GM19328 (cell line): Measurements from ENCODE around the gene TASOR2.

ENCODE experiments used
- ATAC-seq: cut with Tn5 transposase; IDR thresholded peaks from one replicate; pipeline ENCODE4 v1.9.1; 2021; ENCODE audit warnings: mild to moderate bottlenecking, moderate library complexity; ENCODE audit not compliant: unreplicated experiment

Gene TASOR2

DNA sequence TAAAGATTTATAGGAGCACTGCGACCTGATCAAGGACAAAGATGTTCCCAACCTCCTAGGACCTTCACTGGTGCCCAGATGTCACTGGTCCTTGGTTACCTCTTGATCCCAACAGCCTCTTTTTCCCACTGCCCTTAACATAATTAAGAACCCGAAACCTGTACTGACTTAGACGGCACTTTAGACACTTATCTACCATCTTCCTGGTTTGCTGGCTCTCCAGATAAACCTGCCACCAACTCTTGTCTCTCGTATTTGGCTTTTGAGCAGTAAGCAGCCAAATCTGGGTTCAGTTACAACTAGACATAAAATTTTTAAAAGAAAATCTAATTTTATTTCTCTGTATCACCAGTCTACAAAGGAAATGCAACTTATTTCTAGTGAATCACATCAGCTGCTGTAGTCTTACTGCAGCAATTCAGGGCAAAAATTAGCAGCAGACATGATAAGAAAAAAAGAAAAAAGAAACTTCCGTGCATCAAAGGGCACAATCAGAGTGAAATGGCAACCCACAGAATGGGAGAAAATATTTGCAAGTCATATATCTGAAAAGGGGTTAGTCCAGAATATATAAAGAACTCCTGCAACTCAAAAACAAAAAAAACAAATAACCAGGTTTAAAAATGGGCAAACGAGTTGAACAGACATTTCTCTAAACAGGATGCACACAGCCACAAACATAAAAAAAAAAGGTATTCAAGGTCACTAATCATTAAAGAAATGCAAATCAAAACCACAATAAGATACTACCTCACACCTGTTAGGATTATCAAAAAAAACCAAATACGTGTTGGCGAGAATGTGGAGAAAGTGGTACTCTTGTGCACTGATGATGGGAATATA lies 27.7 kb upstream of the TASOR2 start:
- ATAC-seq: no peak

DNA sequence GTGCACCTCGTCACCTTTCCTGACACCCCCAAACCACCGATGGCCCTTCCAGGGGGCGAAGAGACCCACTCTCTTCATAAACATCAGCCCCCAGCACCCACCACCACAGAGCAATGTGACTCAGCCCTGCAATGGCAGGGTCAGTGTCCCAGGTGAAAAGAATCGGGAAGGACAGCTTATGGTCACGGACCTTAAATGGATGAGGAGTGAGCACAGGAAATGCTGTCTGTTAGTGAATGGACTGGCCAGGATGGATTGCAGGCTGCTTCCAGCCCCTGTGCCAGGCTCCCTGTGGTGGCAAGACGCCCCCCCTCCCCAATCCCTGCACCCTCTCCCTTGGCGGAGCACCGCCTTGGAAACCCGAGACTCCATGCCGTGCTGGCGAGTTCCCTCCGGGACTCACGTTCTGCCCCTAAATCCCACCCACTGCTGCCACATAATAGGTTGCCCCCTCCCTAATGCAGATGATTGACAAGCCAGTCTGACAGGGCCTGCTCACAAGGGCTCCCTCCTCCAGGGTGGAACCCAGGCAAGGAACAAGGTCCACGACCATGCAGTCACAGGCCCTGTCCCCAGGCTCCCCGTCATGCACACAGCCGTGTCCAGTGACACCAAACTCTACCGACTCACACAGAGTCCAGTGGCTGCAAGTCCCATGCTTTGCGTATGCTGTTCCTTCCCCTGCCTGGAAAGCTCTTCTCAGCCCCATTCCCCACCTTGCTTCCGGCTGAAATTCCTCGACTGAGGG lies 25.6 kb upstream of the TASOR2 start:
- no peak for ATAC-seq

DNA sequence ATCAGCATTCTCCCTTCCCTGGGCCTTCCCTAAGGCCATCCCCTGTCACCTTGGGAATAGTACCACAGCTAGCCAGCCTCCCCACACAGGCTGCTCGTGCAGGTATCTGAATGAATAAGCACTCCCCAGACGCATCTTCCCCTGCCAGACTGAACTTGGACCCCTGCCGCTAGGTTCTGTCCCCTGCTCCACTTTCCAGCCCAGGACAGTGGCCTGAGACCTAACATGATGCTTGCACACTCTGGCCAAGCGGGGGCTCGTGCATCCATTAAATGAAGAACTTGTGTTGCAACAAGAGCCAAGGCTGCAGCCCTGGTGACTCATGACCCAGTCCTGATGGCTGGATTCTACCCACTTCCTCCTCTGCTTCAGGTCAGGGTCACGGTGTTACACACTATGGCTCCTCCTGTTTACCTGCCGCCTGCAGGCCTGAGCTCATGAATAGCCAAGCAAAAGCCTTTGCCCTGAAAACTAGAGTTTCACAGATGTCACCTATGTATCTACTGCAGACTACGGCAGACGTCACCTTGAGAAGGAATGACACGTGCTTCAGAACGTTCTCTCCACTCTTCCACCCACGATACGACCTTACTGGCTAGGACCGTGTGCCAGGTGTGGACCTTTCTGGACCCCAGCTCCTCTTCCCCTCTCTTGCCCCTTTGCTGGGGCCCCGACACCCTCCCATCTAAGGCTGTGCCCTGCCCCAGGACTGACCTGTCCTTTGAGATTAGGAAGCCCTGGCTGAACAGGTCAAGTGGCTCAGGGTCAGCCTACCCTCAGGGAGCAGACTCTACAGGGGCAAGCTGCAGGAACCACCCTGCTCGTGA lies 24.7 kb upstream of the TASOR2 start:
- ATAC-seq: no peak

DNA sequence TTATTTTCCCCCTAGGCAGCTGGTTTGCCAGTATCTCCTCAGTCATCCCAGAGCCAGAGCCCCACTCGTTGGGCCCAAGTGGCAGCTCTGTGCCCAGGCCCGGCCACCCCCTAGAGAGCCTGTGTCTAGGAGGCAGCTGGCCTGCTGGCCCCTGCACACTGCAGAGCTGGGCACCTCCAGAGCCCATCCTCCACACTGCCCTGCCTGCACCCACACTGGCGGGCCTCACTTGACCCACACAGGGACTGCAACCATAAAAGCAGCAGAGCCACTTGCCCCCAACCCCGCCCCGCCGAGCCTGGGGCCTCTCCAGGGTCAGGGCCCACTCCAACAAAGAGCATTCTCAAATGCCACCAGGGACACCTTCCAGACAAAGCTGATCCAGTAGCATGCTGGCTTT lies 23.6 kb upstream of the TASOR2 start:
- no peak for ATAC-seq

DNA sequence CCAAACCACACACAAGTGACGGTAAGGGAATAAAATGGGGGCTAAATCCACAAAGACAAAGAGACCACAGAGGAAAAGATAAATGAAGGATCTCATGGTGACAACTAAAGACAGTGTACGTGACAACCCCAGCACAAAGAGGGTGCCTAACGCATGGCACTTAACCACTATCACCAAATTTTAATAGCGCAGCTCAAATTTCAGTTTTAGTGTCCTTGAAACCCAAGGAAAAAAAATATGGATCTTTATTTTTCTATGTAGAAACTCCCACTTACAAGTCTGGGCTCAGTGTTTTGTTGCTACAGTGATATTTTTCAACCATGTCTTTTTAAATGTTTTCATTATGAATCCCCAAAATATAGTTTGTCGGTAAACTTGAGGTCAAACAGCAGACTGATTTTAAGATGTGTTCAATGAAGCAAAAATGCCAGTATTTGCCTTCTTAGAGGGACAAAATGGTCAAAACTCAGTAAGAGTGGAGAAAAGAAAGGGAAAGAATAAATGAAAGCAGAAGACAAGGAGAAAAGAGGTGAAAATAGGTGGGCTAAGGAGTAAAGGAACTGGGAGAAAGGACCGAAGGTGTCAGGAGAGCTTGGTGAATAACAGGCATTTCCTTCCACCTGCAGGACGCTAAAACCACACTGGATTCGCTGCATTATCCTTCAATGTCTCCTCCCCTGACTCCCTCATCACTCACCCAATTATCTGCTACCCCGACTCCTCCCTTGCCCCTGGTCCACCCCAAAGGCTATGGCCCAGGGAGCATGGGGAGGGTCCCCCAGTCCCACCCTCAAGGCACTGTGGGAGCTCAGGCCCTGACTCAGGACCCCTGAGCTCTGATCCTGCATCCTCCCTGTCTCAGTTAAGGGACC lies 21.7 kb upstream of the TASOR2 start:
- ATAC-seq: no peak

DNA sequence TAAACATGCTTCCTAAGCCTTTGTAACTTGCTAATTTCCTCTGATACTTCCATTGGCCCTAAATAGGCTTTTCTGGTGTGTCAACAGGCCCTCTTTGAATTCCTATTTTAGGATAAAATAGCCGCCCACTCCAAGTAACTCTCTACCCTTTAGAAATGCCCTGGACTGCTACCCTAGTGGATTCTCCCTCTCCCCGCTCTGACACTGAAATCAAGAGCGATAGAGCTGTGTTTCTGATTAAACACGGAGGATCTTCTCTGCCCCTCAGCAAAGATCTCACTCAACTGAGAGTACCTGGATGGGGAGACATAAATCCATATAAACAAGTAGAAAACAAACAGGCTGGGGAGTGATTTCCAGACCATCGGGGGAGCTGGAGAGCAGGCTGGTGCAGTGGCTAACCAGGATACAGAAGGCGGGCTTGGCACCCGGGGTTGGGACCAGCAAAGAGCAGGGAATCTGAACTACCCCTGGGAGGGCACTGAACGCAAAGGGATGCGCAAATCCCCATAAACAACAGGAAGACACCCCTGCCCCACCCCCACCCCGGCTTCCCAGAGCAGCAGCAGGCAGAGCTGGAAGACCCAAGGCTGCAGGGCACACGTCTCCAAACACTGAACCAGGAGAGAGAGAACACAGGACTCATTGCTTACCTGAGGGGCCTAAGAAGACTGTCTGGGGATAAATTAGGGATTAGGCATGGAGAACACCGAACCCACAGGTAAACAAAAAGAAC lies 20.8 kb upstream of the TASOR2 start:
- ATAC-seq: no peak

DNA sequence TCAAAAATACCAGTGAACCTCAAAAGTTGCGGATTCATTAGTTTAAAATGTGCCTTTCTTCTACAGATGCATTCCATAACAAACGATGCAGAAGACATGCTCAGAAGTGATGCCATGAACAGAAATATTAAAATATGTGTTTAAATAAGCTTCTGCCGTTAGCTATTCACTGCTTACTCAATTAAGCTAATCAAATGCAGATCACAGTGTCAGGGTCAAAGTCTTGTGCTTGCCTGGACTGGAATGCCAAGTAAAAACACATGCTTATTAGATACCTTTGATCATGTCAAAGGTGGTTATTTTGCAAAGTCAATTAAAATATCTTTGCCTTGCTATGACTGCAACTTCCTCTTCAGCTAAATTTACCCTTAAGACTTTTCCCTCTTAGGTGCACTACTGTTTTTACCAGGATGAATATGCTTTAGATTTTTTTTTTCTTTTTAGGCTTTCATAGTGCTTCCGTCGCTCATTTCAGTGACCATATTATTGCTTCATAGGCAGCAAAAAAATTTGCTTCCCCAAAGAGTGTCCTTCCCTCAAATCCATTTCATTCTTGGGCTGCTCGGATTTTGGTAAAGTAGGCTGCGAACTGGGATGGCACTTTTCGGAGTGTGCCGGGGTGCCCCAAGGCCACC lies 19.1 kb upstream of the TASOR2 start:
- ATAC-seq: no peak

DNA sequence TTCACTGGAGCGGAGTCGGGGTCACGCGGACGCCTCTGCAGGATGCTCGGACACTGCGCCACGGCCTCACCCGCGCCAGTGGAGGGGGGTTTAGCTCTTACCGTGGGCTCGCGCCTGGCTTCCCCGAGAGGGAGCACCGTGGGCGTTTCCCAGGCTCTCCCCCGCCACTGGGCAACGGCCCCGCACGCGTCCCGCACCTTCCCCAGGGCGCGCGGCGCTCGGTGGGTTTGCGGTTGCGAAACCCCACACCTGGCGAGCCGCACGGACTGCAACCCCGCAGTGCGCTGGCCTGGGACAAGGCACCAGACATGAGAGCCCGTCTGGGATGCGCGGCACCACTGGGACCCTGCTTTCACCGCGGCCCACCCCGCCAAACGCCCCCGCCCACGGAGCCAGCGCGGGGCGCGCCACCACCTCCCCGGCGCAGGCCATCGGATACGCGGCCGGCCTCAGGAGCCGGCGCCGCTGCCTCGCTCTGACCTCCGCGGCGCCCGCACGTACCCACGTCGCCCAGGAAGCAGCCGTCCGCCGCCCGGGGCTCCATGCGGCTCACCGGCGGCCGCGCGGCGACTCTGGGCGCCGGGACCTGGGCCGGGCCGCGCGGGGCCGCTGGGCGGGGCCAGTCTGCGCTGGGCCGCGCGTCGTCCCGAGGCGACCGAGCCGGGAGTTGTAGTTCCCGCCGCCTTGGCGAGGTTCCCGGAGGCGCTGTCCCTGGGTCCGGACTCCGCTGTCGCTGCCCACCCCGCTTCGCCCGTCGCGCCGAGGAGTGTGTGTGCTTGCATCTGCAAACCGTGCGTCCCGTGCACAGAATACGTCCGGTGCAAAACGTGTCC lies 18.4 kb upstream of the TASOR2 start, which contains the start of gene ASB13:
TSS of gene ASB13 (minus strand) at position 588 of the 833 bp plus-strand sequence. CDS start at position 544, 44 bp downstream.
- no peak for ATAC-seq

- no peak for ATAC-seq
Observed at GRCh38 chr10:5666841-5667630, 17.6 kb upstream of the TASOR2 start.

- ATAC-seq: no peak
Observed at GRCh38 chr10:5668429-5668828, 16.2 kb upstream of the TASOR2 start.

GRCh38 chr10:5669604-5670003 lies 15.0 kb upstream of the TASOR2 start:
- ATAC-seq: no peak

- ATAC-seq: no peak
Observed at GRCh38 chr10:5670662-5671375, 13.8 kb upstream of the TASOR2 start.

GRCh38 chr10:5678397-5679036 lies 6.1 kb upstream of the TASOR2 start:
- ATAC-seq: no peak

DNA sequence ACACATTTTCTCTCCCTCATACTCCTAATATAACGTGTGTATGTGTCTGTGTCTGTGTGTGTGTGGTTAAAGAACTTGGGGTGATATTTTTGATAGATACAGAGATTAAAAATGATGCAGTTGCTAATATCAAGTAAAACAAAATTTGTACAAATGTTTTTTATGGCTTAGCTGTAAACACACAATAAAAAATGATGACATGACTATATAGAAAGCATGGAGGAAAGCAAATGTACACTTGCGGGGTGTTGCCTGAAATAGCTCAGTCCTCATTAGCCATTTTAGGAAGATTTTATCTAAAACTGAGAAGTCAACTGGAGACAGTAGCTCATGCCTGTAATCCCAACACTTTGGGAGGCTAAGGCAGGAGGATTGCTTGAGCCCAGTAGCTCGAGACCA lies 5.6 kb upstream of the TASOR2 start:
- no peak for ATAC-seq

GRCh38 chr10:5679606-5680005 lies 5.0 kb upstream of the TASOR2 start:
- no peak for ATAC-seq

DNA sequence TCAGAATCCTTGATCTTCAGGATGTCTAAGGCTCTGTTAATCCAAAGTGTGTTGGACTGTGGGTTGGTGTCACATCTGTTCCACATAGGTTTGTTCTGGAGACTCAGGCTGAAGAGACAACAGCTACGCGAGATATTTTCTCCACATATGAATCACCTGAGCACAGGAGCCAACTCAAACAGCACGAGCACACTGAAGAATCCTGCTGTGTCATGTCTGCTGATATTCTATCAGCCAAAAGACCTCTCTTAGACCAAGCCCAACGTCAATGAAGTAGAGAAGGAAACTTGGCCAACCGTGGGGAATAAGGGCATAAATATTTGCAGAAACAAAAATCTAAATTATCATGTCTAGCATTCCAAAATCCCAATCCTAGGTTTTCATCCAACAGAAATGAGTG lies 2.7 kb upstream of the TASOR2 start:
- ATAC-seq: no peak
